ENCODE results near the gene SLC37A1.

Gene SLC37A1

GRCh38 chr21:42507418-42507817 is 6.2 kb upstream of the SLC37A1 start:
- no peak for DNase-seq (ENCODE audit: low spot score)

DNA sequence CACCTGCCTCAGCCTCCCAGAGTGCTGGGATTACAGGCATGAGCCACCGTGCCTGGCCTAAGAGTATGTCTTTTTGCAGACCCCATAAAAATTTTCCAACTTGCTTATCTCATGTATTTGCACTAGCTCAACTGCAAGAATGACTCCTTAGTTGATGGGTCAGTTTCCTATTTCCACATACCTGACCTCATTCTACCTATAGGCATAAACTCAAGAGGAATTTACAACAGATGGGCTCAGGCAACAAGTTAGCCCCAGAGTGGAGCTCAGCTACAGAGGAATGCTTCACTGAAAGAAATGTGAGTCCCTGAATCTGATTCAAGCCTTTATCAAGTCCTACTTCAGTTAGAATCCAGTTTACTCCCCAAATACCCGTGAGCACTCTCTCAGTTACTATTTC is 5.3 kb upstream of the SLC37A1 start:
- no peak for DNase-seq (ENCODE audit: low spot score)

GRCh38 chr21:42509244-42509643 is 4.4 kb upstream of the SLC37A1 start:
- no peak for DNase-seq (ENCODE audit: low spot score)

GRCh38 chr21:42512346-42513034 is 1.2 kb upstream of the SLC37A1 start:
- DNase-seq (ENCODE audit: low spot score): no peak

- no peak for DNase-seq (ENCODE audit: low spot score)
These were observed 582 bp downstream of the SLC37A1 start for GRCh38 chr21:42513985-42514882.

DNA sequence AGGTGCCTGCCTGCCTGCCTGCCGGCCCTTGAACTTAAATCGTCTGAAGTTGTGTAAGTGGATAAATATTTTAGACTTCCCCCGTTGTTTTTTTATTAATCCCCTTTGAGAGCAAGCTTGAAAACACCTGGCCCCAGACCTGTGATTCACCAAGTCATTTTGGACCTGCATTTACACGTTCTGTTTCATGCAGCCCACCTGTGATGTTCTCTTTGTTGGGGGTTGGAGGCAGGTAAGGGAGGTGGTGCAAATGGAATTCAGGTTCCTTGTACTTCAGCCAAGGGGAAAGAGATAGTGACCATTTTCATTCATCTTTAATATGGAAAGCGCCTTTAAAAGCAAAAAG is 1.2 kb downstream of the SLC37A1 start:
- no peak for DNase-seq (ENCODE audit: low spot score)

GRCh38 chr21:42515708-42516502 is 2.3 kb downstream of the SLC37A1 start:
- peak; percentile 25 for DNase-seq (ENCODE audit: low spot score)

GRCh38 chr21:42518215-42518614 is 4.6 kb downstream of the SLC37A1 start:
- no peak for DNase-seq (ENCODE audit: low spot score)

DNA sequence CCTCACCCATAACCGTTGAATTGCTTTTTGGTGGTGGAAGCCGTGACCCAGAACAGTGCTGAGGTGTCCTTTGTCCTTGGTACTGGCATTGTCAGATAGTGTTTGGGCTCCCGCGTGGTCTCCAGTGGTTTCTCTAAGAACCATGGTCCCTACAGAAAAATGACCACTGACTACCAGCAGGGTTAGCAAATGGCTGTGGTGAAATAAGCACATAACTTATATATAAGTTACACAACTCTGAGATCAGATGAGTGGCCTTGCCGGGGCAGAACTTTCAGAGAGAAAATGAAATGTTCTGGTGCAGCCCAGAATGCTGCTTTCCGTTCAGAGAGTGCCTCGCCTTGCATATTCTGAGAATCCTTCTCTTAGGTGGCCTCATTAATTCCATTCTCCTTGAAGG is 5.0 kb downstream of the SLC37A1 start:
- DNase-seq (ENCODE audit: low spot score): no peak

DNA sequence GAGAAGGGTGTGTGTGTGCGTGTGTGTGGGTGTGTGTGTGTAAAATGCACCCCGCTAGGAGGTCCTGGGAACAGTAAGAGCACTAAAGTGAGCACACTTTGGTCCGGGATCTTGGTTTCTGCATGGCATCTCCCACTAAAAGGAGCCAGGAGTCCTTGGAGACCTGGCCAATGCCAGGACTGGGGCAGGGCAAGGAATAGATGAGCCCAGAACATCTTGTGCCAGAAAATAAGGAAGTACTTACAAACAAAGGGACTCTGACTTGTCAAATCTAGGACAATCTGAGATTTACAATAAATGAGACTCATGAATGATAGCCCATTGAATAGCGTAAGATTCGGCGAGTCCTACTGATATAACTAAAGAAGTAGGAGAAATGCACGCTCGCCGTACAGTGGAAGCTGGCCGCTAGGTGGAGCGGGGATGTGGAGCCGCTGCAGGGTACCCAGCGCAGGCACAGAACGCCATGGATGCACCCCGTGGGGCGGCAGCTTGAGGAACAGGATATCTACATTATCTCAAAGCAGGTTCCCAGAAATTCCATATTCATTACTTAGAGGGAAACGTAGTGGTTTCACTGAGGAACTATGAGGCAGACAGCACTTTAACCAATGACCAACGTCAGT is 7.1 kb downstream of the SLC37A1 start:
- peak; percentile 52 for DNase-seq (ENCODE audit: low spot score)

DNA sequence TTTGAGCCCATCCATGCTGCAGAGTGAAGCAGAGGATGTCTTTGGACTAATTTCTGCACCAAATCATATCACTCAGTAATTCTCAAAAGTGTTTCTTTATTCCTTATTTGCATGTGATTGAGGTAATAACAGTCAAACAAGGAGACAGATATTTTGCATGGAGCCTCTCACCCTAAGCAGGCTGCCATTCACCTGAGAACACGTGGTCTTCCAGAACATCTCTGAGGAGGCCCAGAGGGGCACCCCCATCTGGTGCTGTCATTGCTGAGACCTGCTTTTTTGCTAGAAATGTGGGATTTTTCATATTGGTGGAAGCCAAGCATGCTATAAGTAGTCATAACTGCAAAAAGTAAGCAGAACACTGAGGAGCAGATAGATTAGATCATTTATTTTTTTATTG is 7.7 kb downstream of the SLC37A1 start:
- no peak for DNase-seq (ENCODE audit: low spot score)

DNA sequence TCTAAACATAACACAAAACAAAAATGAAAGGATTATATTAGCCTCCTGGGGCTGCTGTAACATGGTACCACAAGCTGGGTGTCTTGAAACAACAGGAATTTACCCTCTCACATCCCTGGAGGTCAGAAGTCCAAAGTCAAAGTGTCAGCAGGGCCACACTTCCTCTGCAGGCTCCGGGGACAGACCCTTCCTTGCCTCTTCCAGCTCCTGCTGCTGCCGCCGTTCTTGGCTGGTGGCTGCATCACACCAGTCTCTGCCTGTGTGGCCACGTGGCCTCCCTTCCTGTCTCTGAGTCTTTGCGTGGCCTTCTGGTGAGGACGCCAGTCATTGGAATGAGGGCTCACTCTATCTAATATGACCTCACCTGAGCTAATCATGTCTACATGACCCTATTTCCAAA is 8.2 kb downstream of the SLC37A1 start:
- no peak for DNase-seq (ENCODE audit: low spot score)

DNA sequence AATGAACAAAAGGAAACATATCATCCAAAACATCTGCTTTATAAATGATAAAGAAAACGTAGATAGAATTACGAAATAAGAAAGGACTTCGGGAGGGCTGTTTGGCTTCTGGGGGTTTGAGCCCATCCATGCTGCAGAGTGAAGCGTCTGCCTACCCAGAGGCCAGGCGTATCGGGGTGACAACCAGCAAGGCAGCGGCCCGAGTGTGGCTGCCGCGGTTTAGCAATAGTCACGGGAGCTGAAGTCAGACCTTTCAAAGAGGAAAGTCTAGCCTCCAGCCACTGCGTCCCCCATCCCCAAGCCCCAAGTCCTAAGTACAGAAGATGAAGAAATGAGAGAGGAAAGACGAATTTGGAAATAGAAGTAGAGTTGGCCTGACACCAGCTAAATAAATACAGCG is 8.6 kb downstream of the SLC37A1 start:
- no peak for DNase-seq (ENCODE audit: low spot score)

DNA sequence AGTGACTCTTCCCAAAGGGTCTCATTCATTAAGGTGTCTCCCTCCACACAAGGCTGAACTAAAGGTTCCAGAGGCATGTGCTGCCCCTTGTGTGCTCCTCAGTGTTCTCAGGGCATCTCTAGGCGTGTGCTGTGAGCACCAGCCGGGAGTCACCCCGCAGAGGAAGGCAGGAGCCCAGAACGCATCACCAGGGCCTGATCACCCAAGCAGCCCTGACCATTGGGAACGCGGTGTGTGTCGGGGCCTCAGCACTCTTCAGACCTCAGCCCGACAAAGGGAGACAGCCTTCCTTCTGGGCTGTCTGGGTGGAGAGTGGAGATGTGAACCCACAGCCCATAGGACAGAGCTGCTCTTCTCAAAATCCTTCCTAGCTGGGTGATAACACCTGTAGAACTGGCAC is 9.1 kb downstream of the SLC37A1 start:
- no peak for DNase-seq (ENCODE audit: low spot score)

- no peak for DNase-seq (ENCODE audit: low spot score)
These were observed 9.6 kb downstream of the SLC37A1 start for GRCh38 chr21:42523211-42523610.

GRCh38 chr21:42523941-42524340 is 10.3 kb downstream of the SLC37A1 start:
- DNase-seq (ENCODE audit: low spot score): no peak

- peak; percentile 85 for DNase-seq (ENCODE audit: low spot score)
These were observed 10.8 kb downstream of the SLC37A1 start for GRCh38 chr21:42524341-42525028.

GRCh38 chr21:42525029-42525581 is 11.5 kb downstream of the SLC37A1 start:
- DNase-seq (ENCODE audit: low spot score): peak; percentile 61

DNA sequence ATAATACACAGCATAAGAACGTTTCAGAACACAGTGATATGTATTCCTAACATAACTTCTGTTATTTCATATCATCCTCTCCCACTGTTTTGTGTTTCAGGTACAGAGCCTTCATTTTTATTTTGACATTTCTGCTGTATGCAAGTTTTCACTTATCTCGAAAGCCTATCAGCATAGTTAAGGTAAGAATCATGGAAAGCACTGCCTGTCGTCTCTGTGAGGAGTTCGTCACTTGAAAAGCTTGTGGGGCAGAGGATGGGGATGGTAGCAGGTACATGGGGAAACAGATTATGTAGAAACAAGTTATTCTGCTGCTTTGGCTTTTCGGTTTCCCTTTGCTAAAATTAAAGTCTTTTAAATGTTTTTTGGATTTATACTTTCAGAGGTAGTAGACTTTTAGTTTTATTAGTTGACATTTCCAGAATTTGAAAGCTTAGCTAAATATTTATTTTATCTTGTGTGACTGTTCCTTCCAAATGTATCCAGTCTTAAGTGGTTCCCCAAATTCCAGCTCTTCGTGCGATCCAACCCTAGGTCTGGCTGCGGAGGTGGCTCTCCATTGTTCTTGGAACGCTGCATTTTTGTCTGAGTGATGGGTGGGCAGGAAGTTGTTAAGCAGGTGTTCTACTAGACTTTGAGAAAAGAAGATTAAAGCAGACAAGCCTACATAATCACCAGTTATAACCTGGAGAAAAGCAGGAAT is 12.2 kb downstream of the SLC37A1 start:
- DNase-seq (ENCODE audit: low spot score): no peak

DNA sequence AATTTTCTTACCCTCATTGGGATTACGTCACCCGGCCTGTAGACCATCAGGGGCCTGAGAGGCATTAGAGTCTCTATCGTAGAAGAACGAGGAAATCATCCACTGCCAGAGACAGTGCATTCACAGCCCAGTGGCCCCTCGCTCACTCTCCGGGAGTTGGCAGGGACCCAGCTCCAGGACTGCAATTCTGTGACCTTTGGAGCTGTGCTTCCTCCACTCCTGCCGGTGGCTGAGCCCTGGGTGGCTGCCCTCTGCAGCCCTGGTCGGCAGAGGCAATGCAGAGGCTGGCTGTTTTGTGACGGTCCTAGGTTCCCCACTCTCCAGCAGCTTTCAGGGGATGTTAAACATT is 12.7 kb downstream of the SLC37A1 start:
- DNase-seq (ENCODE audit: low spot score): no peak

GRCh38 chr21:42527127-42527488 is 13.5 kb downstream of the SLC37A1 start:
- no peak for DNase-seq (ENCODE audit: low spot score)
